ENCODE measurements around the gene ZNF331.

DNA sequence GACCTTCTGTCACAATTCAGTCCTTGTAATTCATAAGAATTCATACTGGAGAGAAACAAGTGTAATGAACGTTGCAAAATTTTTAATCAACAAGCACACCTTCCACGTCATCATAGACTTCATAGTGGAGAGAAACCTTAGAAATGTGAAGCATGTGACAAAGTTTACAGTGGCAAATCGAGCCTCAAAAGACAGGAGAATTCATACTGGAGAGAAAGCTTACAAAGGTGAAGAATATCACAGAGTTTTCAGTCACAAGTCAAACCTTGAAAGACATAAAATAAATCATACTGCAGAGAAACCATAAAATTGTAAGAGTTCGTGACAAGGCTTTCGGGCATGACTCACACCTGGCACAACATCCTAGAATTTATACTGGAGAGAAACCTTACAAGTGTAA, 45.8 kb upstream of the ZNF331 start:
- TF ChIP-seq, protein P1, sequence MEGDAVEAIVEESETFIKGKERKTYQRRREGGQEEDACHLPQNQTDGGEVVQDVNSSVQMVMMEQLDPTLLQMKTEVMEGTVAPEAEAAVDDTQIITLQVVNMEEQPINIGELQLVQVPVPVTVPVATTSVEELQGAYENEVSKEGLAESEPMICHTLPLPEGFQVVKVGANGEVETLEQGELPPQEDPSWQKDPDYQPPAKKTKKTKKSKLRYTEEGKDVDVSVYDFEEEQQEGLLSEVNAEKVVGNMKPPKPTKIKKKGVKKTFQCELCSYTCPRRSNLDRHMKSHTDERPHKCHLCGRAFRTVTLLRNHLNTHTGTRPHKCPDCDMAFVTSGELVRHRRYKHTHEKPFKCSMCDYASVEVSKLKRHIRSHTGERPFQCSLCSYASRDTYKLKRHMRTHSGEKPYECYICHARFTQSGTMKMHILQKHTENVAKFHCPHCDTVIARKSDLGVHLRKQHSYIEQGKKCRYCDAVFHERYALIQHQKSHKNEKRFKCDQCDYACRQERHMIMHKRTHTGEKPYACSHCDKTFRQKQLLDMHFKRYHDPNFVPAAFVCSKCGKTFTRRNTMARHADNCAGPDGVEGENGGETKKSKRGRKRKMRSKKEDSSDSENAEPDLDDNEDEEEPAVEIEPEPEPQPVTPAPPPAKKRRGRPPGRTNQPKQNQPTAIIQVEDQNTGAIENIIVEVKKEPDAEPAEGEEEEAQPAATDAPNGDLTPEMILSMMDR (IDR thresholded peaks at IDR 0.05; ENCODE audit: insufficient read depth, low read length), result no peak
- TF ChIP-seq POLR2AphosphoS5 (IDR thresholded peaks at IDR 0.05; ENCODE audit: low read depth) (no peak), GABPA (IDR thresholded peaks at IDR 0.05; ENCODE audit: low read depth) (no peak), SPI1 (IDR thresholded peaks at IDR 0.05; ENCODE audit: borderline replicate concordance, low read depth) (no peak)

Data from HL-60 (cell line).